Lower leg skin (tissue), 3 donors: ENCODE data around the gene GJA9.

ENCODE experiments used
- CTCF ChIP-seq, 3 donors: fragments of 450-650 bp; IDR thresholded peaks; one replicate each; pipeline ENCODE4 v1.5.1; 2016; ENCODE audit warnings: antibody characterized with exemption in 3 of 3, mild to moderate bottlenecking in 3 of 3, moderate library complexity in 2 of 3
- POLR2A ChIP-seq, 2 donors: fragments of 450-650 bp; IDR thresholded peaks; one replicate each; pipeline ENCODE4 v1.6.1; 2016 to 2017; ENCODE audit warnings: antibody characterized with exemption in 2 of 2, mild to moderate bottlenecking in 1 of 2, moderate library complexity in 1 of 2

- TF ChIP-seq CTCF (IDR thresholded peaks at IDR 0.05), result no peak
- no peak for TF ChIP-seq POLR2A (IDR thresholded peaks at IDR 0.05)
These were observed 21.0 kb downstream of the GJA9 start for GRCh38 chr1:38860454-38860795.
